Subcutaneous abdominal adipose tissue (tissue), 5 donors: ENCODE measurements around the gene THEM4.
A peak's percentile ranks its signal among the peaks of the same experiment; 100 is the strongest.
"Not testable (repeated sequence)": the region's sequence is repeated elsewhere in the genome, so short reads cannot be mapped to it uniquely, and the experiment has no call there.

Source experiments
- H3K27ac ChIP-seq: one replicate; pipeline ENCODE4 v1.7.0; 2013; ENCODE audit warnings: low read depth, mild to moderate bottlenecking, inconsistent platforms, low read length, moderate library complexity
- H3K27me3 ChIP-seq, 5 donors: one replicate each; pipeline ENCODE4 v1.7.0; 2013; ENCODE audit warnings: low read length in 5 of 5, inconsistent platforms in 1 of 5; ENCODE audit not compliant: control insufficient read depth in 5 of 5, insufficient read depth in 4 of 5
- H3K36me3 ChIP-seq, 5 donors: one replicate each; pipeline ENCODE4 v1.7.0; 2013; ENCODE audit warnings: low read length in 5 of 5; ENCODE audit not compliant: control insufficient read depth in 5 of 5, insufficient read depth in 5 of 5
- H3K4me1 ChIP-seq, 5 donors: one replicate each; pipeline ENCODE4 v1.7.0; 2013; ENCODE audit warnings: low read length in 5 of 5, mild to moderate bottlenecking in 3 of 5, moderate library complexity in 1 of 5; ENCODE audit not compliant: control insufficient read depth in 5 of 5, insufficient read depth in 5 of 5
- H3K4me3 ChIP-seq, 5 donors: one replicate each; pipeline ENCODE4 v1.7.0; 2013; ENCODE audit warnings: low read length in 5 of 5, low read depth in 1 of 5
- H3K9ac ChIP-seq, 5 donors: one replicate each; pipeline ENCODE4 v1.7.0; 2013; ENCODE audit warnings: low read length in 5 of 5, mild to moderate bottlenecking in 4 of 5, moderate library complexity in 3 of 5
- H3K9me3 ChIP-seq, 5 donors: one replicate each; pipeline ENCODE4 v1.7.0; 2013; ENCODE audit warnings: low read length in 5 of 5; ENCODE audit not compliant: control insufficient read depth in 5 of 5
- donor health status: healthy.
- donor health status: healthy.
- donor health status: healthy.
- donor health status: healthy.
- donor health status: healthy.

The THEM4 gene

DNA sequence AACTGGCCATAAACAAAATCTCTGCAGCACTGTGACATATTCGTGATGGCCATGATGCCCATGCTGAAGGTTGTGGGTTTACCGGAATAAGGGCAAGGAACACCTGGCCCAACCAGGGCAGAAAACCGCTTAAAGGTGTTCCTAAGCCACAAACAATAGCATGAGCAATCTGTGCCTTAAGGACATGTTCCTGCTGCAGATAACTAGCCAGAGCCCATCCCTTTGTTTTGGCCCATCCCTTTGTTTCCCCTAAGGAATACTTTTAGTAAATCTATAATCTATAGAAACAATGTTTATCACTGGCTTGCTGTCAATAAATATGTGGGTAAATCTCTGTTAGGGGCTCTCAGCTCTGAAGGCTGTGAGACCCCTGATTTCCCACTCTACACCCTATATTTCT is 8.5 kb downstream of the THEM4 start:
- not testable (repeated sequence) for H3K27ac ChIP-seq, H3K27me3 ChIP-seq, H3K4me3 ChIP-seq, H3K9me3 ChIP-seq, H3K9ac ChIP-seq, H3K36me3 ChIP-seq
- H3K4me1 ChIP-seq = peaks cover 0 to 23% (median 12%) of the 10 kb centered on the region in 5 donors

DNA sequence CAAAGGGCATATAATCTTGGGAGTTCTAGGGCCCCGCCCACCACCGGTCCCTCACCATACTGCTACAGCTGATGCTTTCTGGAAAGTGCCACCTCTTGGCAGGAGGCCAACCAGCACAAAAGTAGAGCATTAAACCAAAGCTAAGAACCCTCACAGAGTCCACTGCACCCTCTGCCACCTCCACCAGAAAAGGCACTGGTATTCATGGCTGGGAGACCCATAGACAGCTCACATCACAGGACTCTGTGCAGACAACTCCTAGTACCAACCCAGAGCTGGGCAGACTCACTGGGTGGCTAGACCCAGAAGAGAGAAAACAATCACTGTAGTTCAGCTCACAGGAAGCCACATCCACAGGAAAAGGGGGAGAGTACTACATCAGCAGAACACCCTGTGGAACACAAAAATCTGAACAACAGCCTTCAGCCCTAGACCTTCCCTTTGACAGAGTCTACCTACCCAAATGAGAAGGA is 10.8 kb downstream of the THEM4 start:
- Histone ChIP-seq H3K36me3 (peaks cover 5 to 12% (median 7%) of the 10 kb centered on the region in 5 donors), H3K9me3 (peaks cover 0 to 6% (median 0%) of the 10 kb centered on the region in 5 donors), H3K4me3 (no peak overlapping the region), H3K27me3 (no peaks in the 10 kb centered on the region), H3K27ac (no peak overlapping the region), H3K4me1 (peaks cover 0 to 16% (median 11%) of the 10 kb centered on the region in 5 donors), H3K9ac (no peak overlapping the region)

DNA sequence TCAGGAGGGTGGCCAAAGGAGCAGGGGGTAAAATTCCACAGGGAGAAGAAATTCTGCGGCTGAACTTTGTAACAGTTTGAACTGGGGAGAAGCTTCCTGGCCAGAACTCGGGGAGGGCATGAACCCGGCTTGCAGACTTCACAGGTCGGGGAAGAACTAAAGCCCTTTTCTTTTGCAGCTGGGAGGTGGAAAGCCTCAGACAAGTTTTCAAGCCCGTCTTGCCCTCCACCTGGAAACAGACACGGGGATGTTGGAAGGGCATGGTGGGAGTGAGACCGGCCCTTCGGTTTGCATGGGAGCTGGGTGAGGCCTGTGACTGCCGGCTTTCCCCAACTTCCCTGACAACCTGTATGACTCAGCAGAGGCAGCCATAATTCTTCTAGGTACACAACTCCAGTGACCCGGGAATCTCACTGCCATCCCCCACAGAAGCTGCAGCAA is 11.3 kb downstream of the THEM4 start:
- Histone ChIP-seq H3K9ac (no peak overlapping the region), H3K9me3 (peaks cover 0 to 6% (median 0%) of the 10 kb centered on the region in 5 donors), H3K36me3 (peaks cover 5 to 15% (median 11%) of the 10 kb centered on the region in 5 donors), H3K27ac (no peak overlapping the region), H3K4me1 (peaks cover 0 to 16% (median 11%) of the 10 kb centered on the region in 5 donors), H3K4me3 (peak overlapping the region in 1 of 5 donors; percentile 28), H3K27me3 (no peaks in the 10 kb centered on the region)

DNA sequence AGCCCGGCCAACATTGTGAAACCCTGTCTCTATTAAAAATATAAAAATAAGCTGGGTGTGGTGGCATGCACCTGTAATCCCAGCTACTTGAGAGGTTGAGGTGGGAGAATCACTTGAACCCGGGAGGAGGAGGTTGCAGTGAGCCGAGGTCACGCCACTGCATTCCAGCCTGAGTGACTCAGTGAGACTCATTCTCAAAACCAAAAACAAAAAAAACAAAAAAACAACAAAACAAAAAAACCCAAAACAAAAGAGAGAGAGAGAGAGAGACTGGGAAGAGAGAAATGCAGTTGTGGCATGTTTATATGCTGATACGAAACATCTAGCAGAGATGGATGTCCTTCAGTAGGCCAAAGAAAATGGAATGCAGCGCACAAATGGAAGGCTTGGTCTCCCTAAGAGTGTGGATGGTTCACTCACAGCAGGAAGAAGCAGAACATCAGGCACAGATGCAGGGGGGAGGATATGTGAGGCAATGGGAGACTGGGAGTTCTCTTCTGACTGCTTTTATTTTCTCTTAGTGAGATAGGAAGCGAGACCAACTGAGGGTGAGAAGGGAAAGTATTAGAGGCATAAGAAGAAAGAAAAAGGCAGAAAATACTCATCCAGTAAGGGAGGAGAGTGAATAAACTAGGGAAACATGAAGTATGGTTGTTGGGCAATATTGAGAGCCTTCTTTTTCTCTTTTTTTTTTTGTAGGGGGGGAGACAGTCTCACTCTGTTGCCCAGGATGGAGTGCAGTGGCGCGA is 16.0 kb downstream of the THEM4 start:
- no peak overlapping the region for H3K9ac ChIP-seq
- no peaks in the 10 kb centered on the region for H3K9me3 ChIP-seq
- H3K36me3 ChIP-seq = peaks cover 17 to 37% (median 18%) of the 10 kb centered on the region in 5 donors
- no peak overlapping the region for H3K4me3 ChIP-seq
- H3K27me3 ChIP-seq = no peaks in the 10 kb centered on the region
- no peak overlapping the region for H3K27ac ChIP-seq
- H3K4me1 ChIP-seq = peaks cover 0 to 12% (median 7%) of the 10 kb centered on the region in 5 donors

DNA sequence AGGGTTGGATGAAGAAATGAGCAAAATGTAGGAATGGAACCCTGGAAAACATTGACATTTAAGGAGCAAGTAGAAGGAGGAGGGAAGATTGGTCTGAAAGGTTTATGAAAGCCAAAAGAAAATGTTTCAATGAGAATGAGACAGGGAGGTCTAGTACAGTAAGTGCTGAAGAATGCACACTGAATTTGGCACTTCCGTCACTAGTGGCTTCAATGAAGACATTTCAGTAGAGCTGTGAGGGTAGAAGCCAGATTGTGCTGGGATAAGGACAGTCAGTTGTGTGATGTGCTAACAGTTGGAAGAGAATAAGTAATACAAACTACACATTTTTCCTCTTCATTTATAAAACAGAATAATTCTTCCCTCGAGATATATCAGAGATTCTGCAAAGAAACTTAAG is 17.1 kb downstream of the THEM4 start:
- H3K36me3 ChIP-seq = peaks cover 17 to 40% (median 26%) of the 10 kb centered on the region in 5 donors
- no peaks in the 10 kb centered on the region for H3K27me3 ChIP-seq
- no peak overlapping the region for H3K9ac ChIP-seq
- H3K27ac ChIP-seq = no peak overlapping the region
- peaks cover 0 to under 1% (median 0%) of the 10 kb centered on the region in 5 donors for H3K4me1 ChIP-seq
- H3K9me3 ChIP-seq = no peaks in the 10 kb centered on the region
- no peak overlapping the region for H3K4me3 ChIP-seq

DNA sequence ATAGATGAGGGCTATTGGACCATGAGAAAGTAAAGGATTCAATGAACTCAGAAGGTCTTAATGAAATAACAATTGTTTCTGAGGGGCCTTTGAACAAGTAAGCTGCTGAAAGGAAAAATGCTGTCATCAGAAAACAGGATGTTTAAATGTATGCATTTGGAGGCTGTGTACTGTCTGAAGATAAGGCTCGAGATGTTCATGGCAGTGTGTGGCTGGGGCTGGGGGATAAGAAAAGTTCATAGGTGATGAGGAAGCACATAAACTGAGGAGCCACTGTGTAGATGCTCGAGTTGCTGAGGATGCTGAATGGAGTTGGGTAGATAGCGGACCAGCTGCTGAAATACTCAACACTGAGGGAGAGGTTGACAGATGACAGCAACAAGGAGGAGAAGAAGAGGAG is 17.8 kb downstream of the THEM4 start:
- Histone ChIP-seq H3K27me3 (no peaks in the 10 kb centered on the region), H3K9me3 (peaks cover 0 to 3% (median 0%) of the 10 kb centered on the region in 5 donors), H3K4me1 (no peaks in the 10 kb centered on the region), H3K9ac (no peak overlapping the region), H3K36me3 (peaks cover 16 to 40% (median 26%) of the 10 kb centered on the region in 5 donors), H3K27ac (no peak overlapping the region), H3K4me3 (no peak overlapping the region)

DNA sequence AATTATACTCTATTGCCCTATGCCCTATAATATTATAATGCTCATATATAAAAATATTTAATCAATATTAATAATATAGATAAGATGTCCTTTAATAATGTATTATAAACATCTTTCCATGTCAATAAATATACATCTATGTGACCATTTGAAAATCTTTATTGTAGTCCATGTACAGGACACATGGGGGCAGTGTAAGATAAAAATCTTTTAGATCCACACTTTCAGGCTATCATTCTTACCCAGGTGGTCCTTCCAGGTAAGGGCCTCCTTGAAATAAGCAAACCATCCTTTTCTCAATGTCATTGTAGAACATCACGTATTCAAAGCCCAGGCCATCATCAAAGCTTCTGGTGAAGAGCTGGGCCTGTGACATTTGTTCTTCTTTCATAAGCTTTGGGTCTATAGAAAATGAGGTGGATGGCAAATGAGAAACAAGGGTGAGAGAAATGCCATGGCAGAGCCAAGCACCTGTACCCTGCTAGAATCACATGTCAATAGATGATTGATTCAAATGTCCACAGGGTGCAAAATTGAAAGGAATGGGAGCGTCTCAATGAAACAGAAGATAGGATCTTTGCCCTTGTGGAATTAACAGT is 20.2 kb downstream of the THEM4 start:
- no peak overlapping the region for H3K9ac ChIP-seq
- H3K27ac ChIP-seq = no peak overlapping the region
- H3K4me1 ChIP-seq = no peaks in the 10 kb centered on the region
- H3K4me3 ChIP-seq = no peak overlapping the region
- peaks cover 0 to 4% (median 0%) of the 10 kb centered on the region in 5 donors for H3K9me3 ChIP-seq
- no peaks in the 10 kb centered on the region for H3K27me3 ChIP-seq
- peaks cover 11 to 33% (median 21%) of the 10 kb centered on the region in 5 donors for H3K36me3 ChIP-seq

DNA sequence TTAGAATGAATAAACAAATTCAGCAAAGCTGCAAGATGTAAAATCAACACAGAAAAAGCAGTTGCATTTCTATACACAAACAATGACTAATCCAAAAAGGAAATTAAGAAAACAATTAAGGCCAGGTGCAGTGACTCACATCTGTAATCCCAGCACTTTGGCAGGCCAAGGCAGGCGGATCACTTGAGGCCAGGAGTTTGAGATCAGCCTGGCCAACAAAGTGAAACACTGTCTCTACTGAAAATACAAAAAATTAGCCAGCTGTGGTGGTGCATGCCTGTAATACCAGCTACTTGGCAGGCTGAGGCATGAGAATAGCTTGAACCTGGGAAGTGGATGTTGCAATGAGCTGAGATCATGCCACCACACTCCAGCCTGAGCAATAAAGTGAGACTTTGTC is 22.3 kb downstream of the THEM4 start:
- no peak overlapping the region for H3K27ac ChIP-seq
- no peaks in the 10 kb centered on the region for H3K4me1 ChIP-seq
- peaks cover 0 to 4% (median 0%) of the 10 kb centered on the region in 5 donors for H3K9me3 ChIP-seq
- no peak overlapping the region for H3K4me3 ChIP-seq
- H3K36me3 ChIP-seq = peaks cover 5 to 17% (median 12%) of the 10 kb centered on the region in 5 donors
- H3K27me3 ChIP-seq = no peaks in the 10 kb centered on the region
- no peak overlapping the region for H3K9ac ChIP-seq

DNA sequence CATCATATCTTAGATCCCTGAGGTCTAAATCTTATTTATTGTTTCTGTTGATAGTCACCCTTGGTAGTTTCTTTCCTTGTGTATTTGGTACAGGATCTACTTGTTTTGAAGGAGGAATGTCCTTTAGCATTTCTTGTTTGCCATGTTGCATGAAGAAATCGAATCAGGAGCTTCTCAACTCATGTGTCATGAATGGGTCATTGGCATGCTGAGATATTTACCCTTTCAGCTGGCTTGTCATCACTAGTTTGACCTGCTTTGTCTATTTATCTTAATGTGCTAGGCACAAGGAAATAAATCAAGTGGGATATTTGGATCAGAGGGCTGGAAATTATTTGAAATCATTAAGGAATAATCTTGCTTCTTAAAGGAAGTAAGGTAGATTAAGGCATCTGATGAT is 23.8 kb downstream of the THEM4 start:
- no peak overlapping the region for H3K4me3 ChIP-seq
- H3K27ac ChIP-seq = no peak overlapping the region
- H3K9ac ChIP-seq = no peak overlapping the region
- H3K4me1 ChIP-seq = no peaks in the 10 kb centered on the region
- peaks cover 0 to 4% (median 0%) of the 10 kb centered on the region in 5 donors for H3K9me3 ChIP-seq
- H3K36me3 ChIP-seq = peaks cover 0 to 11% (median 6%) of the 10 kb centered on the region in 5 donors
- no peaks in the 10 kb centered on the region for H3K27me3 ChIP-seq

DNA sequence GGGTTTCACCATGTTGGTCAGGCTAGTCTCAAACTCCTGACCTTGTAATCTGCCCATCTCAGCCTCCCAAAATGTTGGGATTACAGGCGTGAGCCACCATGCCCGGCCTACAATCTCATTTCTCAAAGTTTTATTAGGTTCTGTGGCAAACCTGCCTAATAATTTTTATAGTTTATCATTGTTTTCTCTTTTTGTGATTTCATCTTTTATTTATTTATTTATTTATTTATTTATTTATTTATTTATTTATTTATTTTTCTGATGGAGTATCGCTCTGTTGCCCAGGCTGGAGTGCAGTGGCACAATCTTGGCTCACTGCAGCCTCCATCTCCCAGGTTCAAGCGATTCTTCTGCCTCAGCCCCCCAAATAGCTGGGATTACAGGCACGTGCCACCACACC is 24.4 kb downstream of the THEM4 start:
- not testable (repeated sequence) for H3K9me3 ChIP-seq, H3K9ac ChIP-seq, H3K4me1 ChIP-seq, H3K27ac ChIP-seq, H3K27me3 ChIP-seq, H3K4me3 ChIP-seq
- peaks cover 0 to 11% (median 3%) of the 10 kb centered on the region in 5 donors for H3K36me3 ChIP-seq
